Astrocyte (in vitro differentiated cells and primary cell): ENCODE measurements around the gene SOSTDC1.

Experiments
- EZH2 ChIP-seq: IDR thresholded peaks from 2 replicates; pipeline ENCODE4 v1.6.1; 2012; ENCODE audit warnings: mild to moderate bottlenecking, low read length, inconsistent platforms; ENCODE audit not compliant: insufficient read depth
- TF ChIP-seq, protein P1 (sequence below): IDR thresholded peaks from 2 replicates; pipeline ENCODE4 v1.5.1; 2011; ENCODE audit warnings: low read depth, mild to moderate bottlenecking, inconsistent platforms, low read length, moderate library complexity; ENCODE audit not compliant: insufficient read depth

DNA sequence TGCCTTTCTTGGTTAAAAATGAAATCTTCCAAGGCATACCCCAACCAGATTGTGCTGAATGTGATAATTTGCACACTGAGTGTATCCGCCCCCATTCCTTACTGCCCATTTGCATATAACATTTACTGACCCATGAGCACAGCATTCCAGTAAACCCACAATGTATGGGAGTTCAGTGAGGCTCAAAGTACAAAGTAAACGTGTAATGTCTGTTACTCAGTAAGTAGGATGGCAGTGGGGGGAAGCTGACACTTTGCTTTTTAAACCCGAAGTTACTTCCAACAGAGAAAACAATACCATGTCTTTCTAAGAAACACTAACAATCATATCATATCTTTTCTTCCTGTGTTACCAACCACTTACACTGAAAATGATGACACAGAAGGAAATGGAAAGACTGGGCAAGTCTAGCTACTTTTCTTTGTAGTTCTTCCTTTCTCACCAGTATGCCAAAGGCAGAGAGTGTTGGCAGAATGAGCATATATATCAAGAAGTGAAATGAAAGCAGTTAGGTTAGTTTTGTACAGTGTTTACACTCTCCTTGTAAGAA lies 27.1 kb upstream of the SOSTDC1 start:
- TF ChIP-seq, protein P1, sequence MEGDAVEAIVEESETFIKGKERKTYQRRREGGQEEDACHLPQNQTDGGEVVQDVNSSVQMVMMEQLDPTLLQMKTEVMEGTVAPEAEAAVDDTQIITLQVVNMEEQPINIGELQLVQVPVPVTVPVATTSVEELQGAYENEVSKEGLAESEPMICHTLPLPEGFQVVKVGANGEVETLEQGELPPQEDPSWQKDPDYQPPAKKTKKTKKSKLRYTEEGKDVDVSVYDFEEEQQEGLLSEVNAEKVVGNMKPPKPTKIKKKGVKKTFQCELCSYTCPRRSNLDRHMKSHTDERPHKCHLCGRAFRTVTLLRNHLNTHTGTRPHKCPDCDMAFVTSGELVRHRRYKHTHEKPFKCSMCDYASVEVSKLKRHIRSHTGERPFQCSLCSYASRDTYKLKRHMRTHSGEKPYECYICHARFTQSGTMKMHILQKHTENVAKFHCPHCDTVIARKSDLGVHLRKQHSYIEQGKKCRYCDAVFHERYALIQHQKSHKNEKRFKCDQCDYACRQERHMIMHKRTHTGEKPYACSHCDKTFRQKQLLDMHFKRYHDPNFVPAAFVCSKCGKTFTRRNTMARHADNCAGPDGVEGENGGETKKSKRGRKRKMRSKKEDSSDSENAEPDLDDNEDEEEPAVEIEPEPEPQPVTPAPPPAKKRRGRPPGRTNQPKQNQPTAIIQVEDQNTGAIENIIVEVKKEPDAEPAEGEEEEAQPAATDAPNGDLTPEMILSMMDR: no peak
- no peak for TF ChIP-seq EZH2
